HG03103 (cell line): ENCODE data around the gene BSG.
"Not testable (repeated sequence)": the region's sequence is repeated elsewhere in the genome, so short reads cannot be mapped to it uniquely, and the experiment has no call there.

ENCODE experiments used
- ATAC-seq: cut with Tn5 transposase; IDR thresholded peaks from one replicate; pipeline ENCODE4 v1.9.1; 2021; ENCODE audit warnings: low read depth; ENCODE audit not compliant: unreplicated experiment

BSG gene

DNA sequence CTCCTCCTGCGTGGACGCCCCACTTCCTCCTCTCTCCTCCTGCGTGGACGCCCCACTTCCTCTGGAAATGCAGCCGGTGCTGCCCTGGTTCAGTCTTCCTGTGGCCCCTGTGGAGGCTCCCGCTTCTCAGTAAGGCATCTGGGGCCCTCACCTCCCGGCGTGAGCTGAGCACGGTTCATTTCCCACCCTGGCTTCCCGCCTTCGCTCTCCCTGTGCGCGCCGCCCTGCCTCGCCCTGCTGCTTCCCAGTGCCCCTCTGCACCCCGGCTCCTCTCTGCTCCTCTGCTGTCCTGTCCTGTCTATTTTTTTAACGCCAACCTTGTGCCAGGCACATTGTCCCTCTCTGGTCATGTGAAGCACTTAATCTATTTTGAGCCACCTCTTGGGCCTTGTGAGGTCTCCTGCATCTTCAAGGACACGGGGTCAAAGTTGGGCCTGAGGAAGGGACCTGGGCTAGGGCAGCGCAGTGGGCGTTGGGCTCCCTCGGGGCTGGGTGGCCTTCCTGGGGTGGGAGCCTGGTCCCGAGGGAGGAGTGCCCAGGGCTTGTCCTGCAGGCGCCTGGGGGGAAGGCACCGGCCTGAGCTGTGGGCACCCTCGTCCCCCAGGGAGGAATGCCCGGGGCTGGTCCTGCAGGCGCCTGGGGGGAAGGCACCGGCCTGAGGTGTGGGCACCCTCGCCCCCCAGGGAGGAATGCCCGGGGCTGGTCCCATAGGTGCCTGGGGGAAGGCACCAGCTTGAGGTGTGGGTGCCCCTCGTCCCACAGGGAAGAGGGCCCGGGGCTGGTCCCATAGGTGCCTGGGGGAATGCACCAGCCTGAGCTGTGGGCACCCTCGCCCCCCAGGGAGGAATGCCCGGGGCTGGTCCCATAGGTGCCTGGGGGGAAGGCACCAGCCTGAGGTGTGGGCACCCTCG, 30.2 kb downstream of the BSG start:
- ATAC-seq = no peak

DNA sequence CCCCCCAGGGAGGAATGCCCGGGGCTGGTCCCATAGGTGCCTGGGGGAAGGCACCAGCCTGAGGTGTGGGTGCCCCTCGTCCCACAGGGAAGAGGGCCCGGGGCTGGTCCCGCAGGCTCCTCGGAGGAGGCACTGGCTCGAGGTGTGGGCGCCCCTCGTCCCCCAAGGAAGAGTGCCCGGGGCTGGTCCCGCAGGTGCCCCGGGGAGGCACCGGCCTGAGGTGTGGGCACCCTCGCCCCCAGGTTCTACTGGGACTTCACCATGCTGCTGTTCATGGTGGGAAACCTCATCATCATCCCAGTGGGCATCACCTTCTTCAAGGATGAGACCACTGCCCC, 30.9 kb downstream of the BSG start:
- not testable (repeated sequence) for ATAC-seq

- ATAC-seq = not testable (repeated sequence)
Measured at GRCh38 chr19:603779-604178, 31.4 kb downstream of the BSG start.

DNA sequence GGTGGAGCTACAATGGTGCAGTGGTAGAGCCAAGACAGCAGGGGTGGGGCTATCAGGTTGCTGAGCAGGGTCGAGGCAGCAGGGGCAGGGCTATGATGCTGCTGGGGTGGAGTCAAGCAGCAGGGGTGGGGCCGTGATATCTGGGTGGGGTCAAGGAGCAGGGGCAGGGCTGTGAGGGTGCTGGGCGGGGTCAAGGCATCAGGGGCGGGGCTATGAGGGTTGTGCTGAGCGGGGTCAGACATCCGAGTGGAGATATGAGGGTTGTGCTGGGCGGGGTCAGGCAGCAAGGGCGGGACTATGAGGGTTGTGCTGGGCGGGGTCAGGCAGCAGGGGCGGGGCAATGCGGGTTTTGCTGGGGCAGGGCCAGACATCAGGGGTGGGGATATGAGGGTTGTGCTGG, 32.0 kb downstream of the BSG start:
- ATAC-seq = no peak

- ATAC-seq = not testable (repeated sequence)
Measured at GRCh38 chr19:605061-605971, 32.9 kb downstream of the BSG start.

- ATAC-seq = no peak
Measured at GRCh38 chr19:607301-608154, 35.1 kb downstream of the BSG start.

DNA sequence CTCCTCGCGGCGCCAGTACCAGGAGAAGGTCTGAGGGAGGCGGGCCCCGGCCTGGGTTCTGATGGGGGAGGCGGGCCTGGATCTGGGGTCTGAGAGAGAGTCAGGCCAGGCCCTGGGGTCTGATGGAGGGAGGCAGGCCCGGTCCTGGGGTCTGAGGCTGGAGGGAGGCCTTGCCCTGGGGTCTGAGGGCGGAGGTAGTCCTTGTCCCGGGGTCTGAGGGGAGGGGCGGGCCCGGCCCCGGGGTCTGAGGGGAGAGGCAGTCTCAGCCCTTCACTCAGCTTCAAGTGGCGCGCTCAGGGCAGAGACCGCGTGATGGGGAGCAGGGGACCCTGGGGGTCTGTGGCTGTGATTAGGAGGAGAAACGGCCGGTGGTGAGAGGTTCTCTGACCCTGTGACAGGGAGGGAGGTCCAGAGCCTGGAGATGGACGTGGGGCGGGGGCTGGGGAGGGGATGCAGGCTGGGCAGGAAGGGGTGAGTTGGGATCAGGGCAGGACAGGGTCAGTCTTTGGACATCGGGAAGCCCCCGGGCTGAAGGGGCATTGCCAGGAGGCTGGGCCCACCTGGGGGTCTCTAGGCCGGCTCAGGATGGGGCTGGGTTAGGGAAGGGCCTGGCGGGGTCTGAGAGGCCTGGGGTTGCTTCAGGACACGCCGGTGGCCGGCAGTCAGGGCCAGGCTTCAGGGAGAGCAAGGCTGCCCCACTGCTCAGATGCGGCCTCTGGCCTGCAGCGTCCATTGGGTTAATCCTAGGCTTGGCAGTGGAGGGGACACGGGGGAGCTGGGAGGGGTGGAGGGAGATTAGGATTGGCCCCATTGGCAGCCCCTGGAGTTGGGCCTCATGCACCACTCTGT, 36.0 kb downstream of the BSG start:
- no peak for ATAC-seq

DNA sequence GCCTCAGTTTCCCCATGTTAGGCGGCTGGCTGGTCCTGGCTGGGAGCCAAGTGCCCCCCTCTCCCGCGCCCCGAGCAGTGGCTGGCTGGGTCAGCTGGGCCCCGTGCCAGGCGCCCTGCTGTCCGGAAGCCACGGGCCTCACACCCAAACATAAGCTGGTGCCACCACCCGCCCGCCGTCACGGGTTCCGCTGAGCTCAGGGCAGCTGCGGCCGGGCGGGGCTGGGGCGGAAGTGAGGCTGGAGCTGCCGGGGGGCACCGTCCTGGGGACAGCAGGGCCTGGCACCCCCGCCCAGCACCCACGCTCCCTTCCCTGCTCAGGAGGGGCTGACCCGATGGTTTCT, 36.6 kb downstream of the BSG start:
- no peak for ATAC-seq

DNA sequence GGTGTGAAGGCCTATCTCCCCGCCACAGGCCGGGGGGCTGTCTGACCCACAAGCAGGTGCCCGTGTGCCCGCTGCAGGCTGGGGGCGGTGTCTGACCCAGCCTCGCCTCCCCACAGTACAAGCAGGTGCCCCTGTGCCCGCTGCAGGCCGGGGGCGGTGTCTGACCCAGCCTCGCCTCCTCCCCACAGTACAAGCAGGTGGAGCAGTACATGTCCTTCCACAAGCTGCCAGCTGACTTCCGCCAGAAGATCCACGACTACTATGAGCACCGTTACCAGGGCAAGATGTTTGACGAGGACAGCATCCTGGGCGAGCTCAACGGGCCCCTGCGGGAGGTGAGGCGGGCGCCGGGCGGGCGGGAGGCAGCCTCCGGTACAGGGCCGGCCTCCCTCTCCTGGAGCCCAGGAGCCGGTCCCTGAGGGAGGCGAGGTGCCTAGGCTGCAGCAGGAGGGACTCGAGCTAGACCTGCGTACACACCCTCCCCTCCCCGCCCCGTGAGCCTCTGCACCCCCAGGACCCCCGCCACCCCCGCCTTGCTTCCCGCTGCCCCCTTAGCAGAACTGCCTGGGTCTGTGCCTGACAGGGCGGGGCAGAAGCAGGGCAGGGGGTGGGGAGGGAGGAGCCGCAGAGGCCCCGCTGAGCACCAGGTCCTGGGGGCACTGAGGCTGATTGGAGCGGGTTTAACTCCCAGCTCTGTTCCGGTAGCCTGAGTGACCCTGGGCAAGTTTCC, 37.8 kb downstream of the BSG start:
- ATAC-seq = no peak

- no peak for ATAC-seq
Measured at GRCh38 chr19:610801-611480, 38.5 kb downstream of the BSG start.

- ATAC-seq = no peak
Measured at GRCh38 chr19:611481-611868, 39.1 kb downstream of the BSG start.

GRCh38 chr19:612941-613340, 40.5 kb downstream of the BSG start:
- no peak for ATAC-seq

DNA sequence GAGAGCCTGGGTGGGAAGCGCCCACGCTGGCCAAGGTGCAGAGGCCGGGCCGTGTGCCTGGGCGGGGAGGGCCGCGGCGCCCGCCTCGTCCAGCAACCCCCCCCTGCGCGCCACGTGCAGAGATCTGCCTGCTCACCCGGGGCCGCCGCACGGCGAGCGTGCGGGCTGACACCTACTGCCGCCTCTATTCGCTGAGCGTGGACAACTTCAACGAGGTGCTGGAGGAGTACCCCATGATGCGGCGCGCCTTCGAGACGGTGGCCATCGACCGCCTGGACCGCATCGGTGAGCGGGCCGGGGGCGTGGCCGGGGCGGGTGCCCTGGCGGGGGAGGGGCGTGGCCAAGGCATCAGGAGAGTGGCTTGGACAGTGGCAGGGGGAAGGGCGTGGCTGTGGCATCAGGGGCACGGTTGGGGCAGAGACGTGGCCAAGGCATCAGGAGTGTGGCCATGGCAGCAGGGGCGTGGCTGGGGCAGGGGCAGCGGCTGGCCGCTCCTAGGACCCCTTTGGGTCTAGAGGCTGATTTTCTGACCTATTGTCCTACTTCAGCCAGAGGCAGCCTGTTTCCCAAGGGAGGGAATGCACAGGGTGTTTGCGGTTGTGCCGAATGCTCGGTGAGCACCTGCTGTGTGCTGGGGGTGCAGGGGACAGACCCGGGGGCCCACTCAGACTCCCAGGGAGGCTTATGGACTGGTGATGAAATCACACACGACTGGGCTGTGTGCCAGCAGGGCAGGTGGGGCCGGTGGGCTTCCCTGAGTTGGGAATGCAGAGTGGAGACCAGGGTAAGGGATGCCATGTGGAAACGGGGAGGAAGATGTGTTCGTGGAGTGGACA, 41.6 kb downstream of the BSG start:
- ATAC-seq = no peak

GRCh38 chr19:615619-616018, 43.2 kb downstream of the BSG start:
- no peak for ATAC-seq

DNA sequence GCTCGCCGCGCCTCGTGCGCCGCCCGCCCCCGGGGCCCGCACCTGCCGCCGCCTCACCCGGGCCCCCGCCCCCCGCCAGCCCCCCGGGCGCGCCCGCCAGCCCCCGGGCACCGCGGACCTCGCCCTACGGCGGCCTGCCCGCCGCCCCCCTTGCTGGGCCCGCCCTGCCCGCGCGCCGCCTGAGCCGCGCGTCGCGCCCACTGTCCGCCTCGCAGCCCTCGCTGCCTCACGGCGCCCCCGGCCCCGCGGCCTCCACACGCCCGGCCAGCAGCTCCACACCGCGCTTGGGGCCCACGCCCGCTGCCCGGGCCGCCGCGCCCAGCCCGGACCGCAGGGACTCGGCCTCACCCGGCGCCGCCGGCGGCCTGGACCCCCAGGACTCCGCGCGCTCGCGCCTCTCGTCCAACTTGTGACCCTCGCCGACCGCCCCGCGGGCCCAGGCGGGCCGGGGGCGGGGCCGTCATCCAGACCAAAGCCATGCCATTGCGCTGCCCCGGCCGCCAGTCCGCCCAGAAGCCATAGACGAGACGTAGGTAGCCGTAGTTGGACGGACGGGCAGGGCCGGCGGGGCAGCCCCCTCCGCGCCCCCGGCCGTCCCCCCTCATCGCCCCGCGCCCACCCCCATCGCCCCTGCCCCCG, 43.8 kb downstream of the BSG start:
- ATAC-seq = no peak

GRCh38 chr19:616747-617526, 44.5 kb downstream of the BSG start:
- ATAC-seq = no peak
